Measurements from ENCODE around the gene PRPF8.

- TF ChIP-seq, protein P1, sequence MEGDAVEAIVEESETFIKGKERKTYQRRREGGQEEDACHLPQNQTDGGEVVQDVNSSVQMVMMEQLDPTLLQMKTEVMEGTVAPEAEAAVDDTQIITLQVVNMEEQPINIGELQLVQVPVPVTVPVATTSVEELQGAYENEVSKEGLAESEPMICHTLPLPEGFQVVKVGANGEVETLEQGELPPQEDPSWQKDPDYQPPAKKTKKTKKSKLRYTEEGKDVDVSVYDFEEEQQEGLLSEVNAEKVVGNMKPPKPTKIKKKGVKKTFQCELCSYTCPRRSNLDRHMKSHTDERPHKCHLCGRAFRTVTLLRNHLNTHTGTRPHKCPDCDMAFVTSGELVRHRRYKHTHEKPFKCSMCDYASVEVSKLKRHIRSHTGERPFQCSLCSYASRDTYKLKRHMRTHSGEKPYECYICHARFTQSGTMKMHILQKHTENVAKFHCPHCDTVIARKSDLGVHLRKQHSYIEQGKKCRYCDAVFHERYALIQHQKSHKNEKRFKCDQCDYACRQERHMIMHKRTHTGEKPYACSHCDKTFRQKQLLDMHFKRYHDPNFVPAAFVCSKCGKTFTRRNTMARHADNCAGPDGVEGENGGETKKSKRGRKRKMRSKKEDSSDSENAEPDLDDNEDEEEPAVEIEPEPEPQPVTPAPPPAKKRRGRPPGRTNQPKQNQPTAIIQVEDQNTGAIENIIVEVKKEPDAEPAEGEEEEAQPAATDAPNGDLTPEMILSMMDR (IDR thresholded peaks at IDR 0.05; ENCODE audit: poor library complexity, severe bottlenecking): no peak
- TF ChIP-seq EP300 (conservative IDR thresholded peaks at IDR 0.05; ENCODE audit: poor library complexity, severe bottlenecking): no peak
- no peak for TF ChIP-seq EZH2 (IDR thresholded peaks at IDR 0.05; ENCODE audit: borderline replicate concordance, insufficient read depth, low read length, poor library complexity, severe bottlenecking)
- TF ChIP-seq POLR2AphosphoS5 (IDR thresholded peaks at IDR 0.05): no peak
- TF ChIP-seq TAF1 (IDR thresholded peaks at IDR 0.05; ENCODE audit: low read depth): no peak
These were observed 23.6 kb downstream of the PRPF8 start for GRCh38 chr17:1661045-1661444.

Measured in neural cell (in vitro differentiated cells).